ENCODE measurements around the gene CEP131. TPM values are rescaled to one million over a fixed set of nuclear protein-coding genes. Genes with fewer than 3 reads are reported as not detected.

The CEP131 gene
- total and polyA plus RNA-seq, 2 of the 8 experiments (the other 6 are each of a cell fraction or from before 2014, with no cell fraction given), result 5.9 to 23.2 TPM

DNA sequence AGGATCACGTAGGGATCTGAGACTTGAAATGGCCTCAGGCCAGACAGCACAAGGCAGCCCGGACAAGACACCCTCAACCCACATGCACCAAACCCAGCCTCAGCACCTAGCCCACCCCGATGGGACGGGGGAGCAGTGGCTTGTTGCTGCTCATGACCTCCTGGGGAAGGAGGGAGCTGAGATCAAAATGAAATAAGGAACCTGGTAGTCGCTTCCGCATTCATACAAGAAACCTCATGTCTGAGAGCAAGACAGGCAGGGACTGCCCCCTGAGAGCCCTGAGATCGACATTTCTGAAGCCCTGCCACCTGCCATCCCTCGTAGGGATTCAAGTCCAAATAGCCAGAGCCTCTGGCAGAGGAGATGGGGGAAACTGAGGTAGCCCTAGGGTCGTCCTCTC lies 5.7 kb upstream of the CEP131 start (continued):
- TF ChIP-seq, protein P1, sequence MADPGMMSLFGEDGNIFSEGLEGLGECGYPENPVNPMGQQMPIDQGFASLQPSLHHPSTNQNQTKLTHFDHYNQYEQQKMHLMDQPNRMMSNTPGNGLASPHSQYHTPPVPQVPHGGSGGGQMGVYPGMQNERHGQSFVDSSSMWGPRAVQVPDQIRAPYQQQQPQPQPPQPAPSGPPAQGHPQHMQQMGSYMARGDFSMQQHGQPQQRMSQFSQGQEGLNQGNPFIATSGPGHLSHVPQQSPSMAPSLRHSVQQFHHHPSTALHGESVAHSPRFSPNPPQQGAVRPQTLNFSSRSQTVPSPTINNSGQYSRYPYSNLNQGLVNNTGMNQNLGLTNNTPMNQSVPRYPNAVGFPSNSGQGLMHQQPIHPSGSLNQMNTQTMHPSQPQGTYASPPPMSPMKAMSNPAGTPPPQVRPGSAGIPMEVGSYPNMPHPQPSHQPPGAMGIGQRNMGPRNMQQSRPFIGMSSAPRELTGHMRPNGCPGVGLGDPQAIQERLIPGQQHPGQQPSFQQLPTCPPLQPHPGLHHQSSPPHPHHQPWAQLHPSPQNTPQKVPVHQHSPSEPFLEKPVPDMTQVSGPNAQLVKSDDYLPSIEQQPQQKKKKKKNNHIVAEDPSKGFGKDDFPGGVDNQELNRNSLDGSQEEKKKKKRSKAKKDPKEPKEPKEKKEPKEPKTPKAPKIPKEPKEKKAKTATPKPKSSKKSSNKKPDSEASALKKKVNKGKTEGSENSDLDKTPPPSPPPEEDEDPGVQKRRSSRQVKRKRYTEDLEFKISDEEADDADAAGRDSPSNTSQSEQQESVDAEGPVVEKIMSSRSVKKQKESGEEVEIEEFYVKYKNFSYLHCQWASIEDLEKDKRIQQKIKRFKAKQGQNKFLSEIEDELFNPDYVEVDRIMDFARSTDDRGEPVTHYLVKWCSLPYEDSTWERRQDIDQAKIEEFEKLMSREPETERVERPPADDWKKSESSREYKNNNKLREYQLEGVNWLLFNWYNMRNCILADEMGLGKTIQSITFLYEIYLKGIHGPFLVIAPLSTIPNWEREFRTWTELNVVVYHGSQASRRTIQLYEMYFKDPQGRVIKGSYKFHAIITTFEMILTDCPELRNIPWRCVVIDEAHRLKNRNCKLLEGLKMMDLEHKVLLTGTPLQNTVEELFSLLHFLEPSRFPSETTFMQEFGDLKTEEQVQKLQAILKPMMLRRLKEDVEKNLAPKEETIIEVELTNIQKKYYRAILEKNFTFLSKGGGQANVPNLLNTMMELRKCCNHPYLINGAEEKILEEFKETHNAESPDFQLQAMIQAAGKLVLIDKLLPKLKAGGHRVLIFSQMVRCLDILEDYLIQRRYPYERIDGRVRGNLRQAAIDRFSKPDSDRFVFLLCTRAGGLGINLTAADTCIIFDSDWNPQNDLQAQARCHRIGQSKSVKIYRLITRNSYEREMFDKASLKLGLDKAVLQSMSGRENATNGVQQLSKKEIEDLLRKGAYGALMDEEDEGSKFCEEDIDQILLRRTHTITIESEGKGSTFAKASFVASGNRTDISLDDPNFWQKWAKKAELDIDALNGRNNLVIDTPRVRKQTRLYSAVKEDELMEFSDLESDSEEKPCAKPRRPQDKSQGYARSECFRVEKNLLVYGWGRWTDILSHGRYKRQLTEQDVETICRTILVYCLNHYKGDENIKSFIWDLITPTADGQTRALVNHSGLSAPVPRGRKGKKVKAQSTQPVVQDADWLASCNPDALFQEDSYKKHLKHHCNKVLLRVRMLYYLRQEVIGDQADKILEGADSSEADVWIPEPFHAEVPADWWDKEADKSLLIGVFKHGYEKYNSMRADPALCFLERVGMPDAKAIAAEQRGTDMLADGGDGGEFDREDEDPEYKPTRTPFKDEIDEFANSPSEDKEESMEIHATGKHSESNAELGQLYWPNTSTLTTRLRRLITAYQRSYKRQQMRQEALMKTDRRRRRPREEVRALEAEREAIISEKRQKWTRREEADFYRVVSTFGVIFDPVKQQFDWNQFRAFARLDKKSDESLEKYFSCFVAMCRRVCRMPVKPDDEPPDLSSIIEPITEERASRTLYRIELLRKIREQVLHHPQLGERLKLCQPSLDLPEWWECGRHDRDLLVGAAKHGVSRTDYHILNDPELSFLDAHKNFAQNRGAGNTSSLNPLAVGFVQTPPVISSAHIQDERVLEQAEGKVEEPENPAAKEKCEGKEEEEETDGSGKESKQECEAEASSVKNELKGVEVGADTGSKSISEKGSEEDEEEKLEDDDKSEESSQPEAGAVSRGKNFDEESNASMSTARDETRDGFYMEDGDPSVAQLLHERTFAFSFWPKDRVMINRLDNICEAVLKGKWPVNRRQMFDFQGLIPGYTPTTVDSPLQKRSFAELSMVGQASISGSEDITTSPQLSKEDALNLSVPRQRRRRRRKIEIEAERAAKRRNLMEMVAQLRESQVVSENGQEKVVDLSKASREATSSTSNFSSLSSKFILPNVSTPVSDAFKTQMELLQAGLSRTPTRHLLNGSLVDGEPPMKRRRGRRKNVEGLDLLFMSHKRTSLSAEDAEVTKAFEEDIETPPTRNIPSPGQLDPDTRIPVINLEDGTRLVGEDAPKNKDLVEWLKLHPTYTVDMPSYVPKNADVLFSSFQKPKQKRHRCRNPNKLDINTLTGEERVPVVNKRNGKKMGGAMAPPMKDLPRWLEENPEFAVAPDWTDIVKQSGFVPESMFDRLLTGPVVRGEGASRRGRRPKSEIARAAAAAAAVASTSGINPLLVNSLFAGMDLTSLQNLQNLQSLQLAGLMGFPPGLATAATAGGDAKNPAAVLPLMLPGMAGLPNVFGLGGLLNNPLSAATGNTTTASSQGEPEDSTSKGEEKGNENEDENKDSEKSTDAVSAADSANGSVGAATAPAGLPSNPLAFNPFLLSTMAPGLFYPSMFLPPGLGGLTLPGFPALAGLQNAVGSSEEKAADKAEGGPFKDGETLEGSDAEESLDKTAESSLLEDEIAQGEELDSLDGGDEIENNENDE (IDR thresholded peaks at IDR 0.05; ENCODE audit: insufficient replicate concordance, low read length), result no peak
- TF ChIP-seq BRCA1 (IDR thresholded peaks at IDR 0.05; ENCODE audit: low read depth, low read length) (no peak), ATF2 (IDR thresholded peaks at IDR 0.05; ENCODE audit: low read length) (no peak), HDAC2 (IDR thresholded peaks at IDR 0.05; ENCODE audit: borderline replicate concordance in 1 of 2, low read depth in 2 of 2, low read length in 2 of 2) (no peak)

Measured in H1 (cell line).